Liver (tissue), 9 donors: ENCODE measurements around the gene LRCH2. TPM values are rescaled to one million over a fixed set of nuclear protein-coding genes. Genes with fewer than 3 reads are reported as not detected.

Experiments
- DNase-seq: peaks from one replicate; pipeline ENCODE4 v3.0.0-alpha.2; 2017; ENCODE audit warnings: low spot score
- H3K27ac ChIP-seq, 2 donors: one replicate each; pipeline ENCODE4 v1.7.0; 2013; ENCODE audit warnings: inconsistent platforms in 2 of 2, low read length in 2 of 2, control low read depth in 1 of 2, low read depth in 1 of 2, mild to moderate bottlenecking in 1 of 2
- H3K27me3 ChIP-seq, 4 donors: one replicate each; pipeline versions ENCODE4 v1.6.1 to v1.7.0; 2013; ENCODE audit warnings: low read length in 3 of 4, inconsistent platforms in 1 of 4, mild to moderate bottlenecking in 1 of 4, moderate library complexity in 1 of 4; ENCODE audit not compliant: control insufficient read depth in 4 of 4, insufficient read depth in 4 of 4
- H3K36me3 ChIP-seq, 4 donors: one replicate each; pipeline versions ENCODE4 v1.6.1 to v1.7.0; 2013; ENCODE audit warnings: low read length in 3 of 4, mild to moderate bottlenecking in 3 of 4, low read depth in 1 of 4, moderate library complexity in 1 of 4; ENCODE audit not compliant: control insufficient read depth in 4 of 4, insufficient read depth in 3 of 4
- H3K4me1 ChIP-seq, 4 donors: one replicate each; pipeline versions ENCODE4 v1.6.1 to v1.7.0; 2013; ENCODE audit warnings: low read length in 3 of 4, mild to moderate bottlenecking in 3 of 4, moderate library complexity in 1 of 4; ENCODE audit not compliant: control insufficient read depth in 4 of 4, insufficient read depth in 4 of 4
- H3K4me3 ChIP-seq, 3 donors: one replicate each; pipeline versions ENCODE4 v1.6.1 to v1.7.0; 2013; ENCODE audit warnings: low read length in 3 of 3, control low read depth in 1 of 3, low read depth in 1 of 3, mild to moderate bottlenecking in 1 of 3
- H3K9ac ChIP-seq, 2 donors: one replicate each; pipeline ENCODE4 v1.7.0; 2013; ENCODE audit warnings: low read length in 2 of 2, mild to moderate bottlenecking in 2 of 2, moderate library complexity in 2 of 2, control low read depth in 1 of 2, low read depth in 1 of 2
- H3K9me3 ChIP-seq, 4 donors: one replicate each; pipeline versions ENCODE4 v1.6.1 to v1.7.0; 2013; ENCODE audit warnings: low read length in 3 of 4; ENCODE audit not compliant: control insufficient read depth in 4 of 4
- ATF3 ChIP-seq: IDR thresholded peaks from 2 replicates; pipeline ENCODE4 v1.6.1; 2016; ENCODE audit warnings: antibody characterized with exemption
- CTCF ChIP-seq: fragments of 150-350 bp; IDR thresholded peaks from 2 replicates; pipeline ENCODE4 v1.5.1; 2017; ENCODE audit warnings: improper control_type of control experiment, low read depth, low read length; ENCODE audit not compliant: missing input control
- EGR1 ChIP-seq, 2 donors: IDR thresholded peaks; 2 replicates each; pipeline ENCODE4 v1.6.1; 2016 to 2018; ENCODE audit warnings: antibody characterized with exemption in 2 of 2, low read depth in 2 of 2
- FOXA1 ChIP-seq: IDR thresholded peaks from 2 replicates; pipeline ENCODE4 v1.6.1; 2016; ENCODE audit warnings: antibody characterized with exemption
- FOXA2 ChIP-seq: IDR thresholded peaks from 2 replicates; pipeline ENCODE4 v1.6.1; 2016; ENCODE audit warnings: antibody characterized with exemption
- GABPA ChIP-seq, 2 donors: IDR thresholded peaks in 1 of 2; conservative IDR thresholded peaks in 1 of 2; 2 replicates each; pipeline ENCODE4 v1.6.1; 2016; ENCODE audit warnings: antibody characterized with exemption in 2 of 2, mild to moderate bottlenecking in 1 of 2, moderate library complexity in 1 of 2
- HNF4A ChIP-seq, 2 donors: conservative IDR thresholded peaks; 2 replicates each; pipeline ENCODE4 v1.6.1; 2016; ENCODE audit warnings: antibody characterized with exemption in 2 of 2, mild to moderate bottlenecking in 2 of 2
- JUND ChIP-seq, 2 donors: IDR thresholded peaks; 2 replicates each; pipeline ENCODE4 v1.6.1; 2016; ENCODE audit warnings: antibody characterized with exemption in 2 of 2
- MAX ChIP-seq: IDR thresholded peaks from 2 replicates; pipeline ENCODE4 v1.6.1; 2016; ENCODE audit warnings: antibody characterized with exemption
- NR2F2 ChIP-seq: IDR thresholded peaks from 2 replicates; pipeline ENCODE4 v1.6.1; 2016; ENCODE audit warnings: antibody characterized with exemption
- RAD21 ChIP-seq, 2 donors: IDR thresholded peaks; 2 replicates each; pipeline ENCODE4 v1.6.1; 2016; ENCODE audit warnings: antibody characterized with exemption in 2 of 2, mild to moderate bottlenecking in 2 of 2
- RXRA ChIP-seq, 2 donors: IDR thresholded peaks; 2 replicates each; pipeline ENCODE4 v1.6.1; 2017 to 2018; ENCODE audit warnings: antibody characterized with exemption in 2 of 2, mild to moderate bottlenecking in 1 of 2
- SP1 ChIP-seq: IDR thresholded peaks from 2 replicates; pipeline ENCODE4 v1.6.1; 2018; ENCODE audit warnings: antibody characterized with exemption, mild to moderate bottlenecking
- TAF1 ChIP-seq: conservative IDR thresholded peaks from 2 replicates; pipeline ENCODE4 v1.6.1; 2016; ENCODE audit warnings: antibody characterized with exemption, mild to moderate bottlenecking
- YY1 ChIP-seq: IDR thresholded peaks from 2 replicates; pipeline ENCODE4 v1.6.1; 2016; ENCODE audit warnings: antibody characterized with exemption, mild to moderate bottlenecking
- WGBS: extraction: QIAGEN DNeasy Blood & Tissue Kit; methylation state at CpG from one replicate; pipeline ENCODE4 v1.1.7; 2013; 5-methylcytosine and 5-hydroxymethylcytosine counted together
- polyA plus RNA-seq, 2 donors: library from polyadenylated mRNA; stranded (reverse) in 1 of 2; unstranded in 1 of 2; fragments of 200-250 nt in 1 of 2; fragments of >200 nt in 1 of 2; fragmentation: Nextera tagmentation in 1 of 2; extraction: Ambion mirVana in 1 of 2; gene quantifications; one replicate each; pipeline versions ENCODE4 v1.2.1 to v1.2.3, GENCODE V29; 2013 to 2015
- total RNA-seq, 2 donors: library from RNA; depleted of rRNA; stranded (reverse); fragments of >200 nt; gene quantifications; one replicate each; pipeline ENCODE4 v1.2.3, GENCODE V29; 2014
- TF ChIP-seq, protein P1 (sequence below): IDR thresholded peaks from 2 replicates; pipeline ENCODE4 v1.6.1; 2016; ENCODE audit warnings: antibody characterized with exemption, mild to moderate bottlenecking
- TF ChIP-seq, protein P2 (sequence below): IDR thresholded peaks from 2 replicates; pipeline ENCODE4 v1.6.1; 2016; ENCODE audit warnings: antibody characterized with exemption
- donor health status: healthy.
- donor health status: healthy.
- donor health status: healthy.
- donor health status: healthy.
- donor health status: healthy.

LRCH2 gene
- total and polyA plus RNA-seq, 4 donors: 0.06 to 0.42 (median 0.24) TPM

- Histone ChIP-seq H3K4me1 (no peaks in the 10 kb centered on the region), H3K4me3 (no peak overlapping the region), H3K9ac (no peak overlapping the region), H3K27ac (no peak overlapping the region), H3K36me3 (no peaks in the 10 kb centered on the region), H3K9me3 (peaks cover 0 to 2% (median 0%) of the 10 kb centered on the region in 4 donors), H3K27me3 (no peaks in the 10 kb centered on the region)
- DNase-seq: no peak
- TF ChIP-seq YY1 (no peak), SP1 (no peak), FOXA2 (no peak), ATF3 (no peak), NR2F2 (no peak), CTCF (no peak), TAF1 (no peak), JUND (IDR thresholded peaks at IDR 0.05) (no peak), GABPA (IDR thresholded peaks at IDR 0.05 in 1 of 2, conservative IDR thresholded peaks at IDR 0.05 in 1 of 2) (no peak), EGR1 (IDR thresholded peaks at IDR 0.05; ENCODE audit: low read depth in 2 of 2) (no peak), RXRA (IDR thresholded peaks at IDR 0.05) (no peak), MAX (no peak), HNF4A (conservative IDR thresholded peaks at IDR 0.05) (no peak)
- 98% methylated on average over 64 of the region's 64 CpGs for WGBS
Measured at GRCh38 chrX:115190636-115191489, 43.0 kb downstream of the LRCH2 start.

GRCh38 chrX:115189646-115190635 lies 44.0 kb downstream of the LRCH2 start:
- WGBS: 96% methylated on average over 76 of the region's 76 CpGs
- no peak overlapping the region for H3K9ac ChIP-seq
- no peak overlapping the region for H3K4me3 ChIP-seq
- no peak for DNase-seq
- no peaks in the 10 kb centered on the region for H3K4me1 ChIP-seq
- H3K9me3 ChIP-seq: peaks cover 0 to 2% (median 0%) of the 10 kb centered on the region in 4 donors
- no peaks in the 10 kb centered on the region for H3K36me3 ChIP-seq
- H3K27me3 ChIP-seq: peaks cover 0 to 3% (median 0%) of the 10 kb centered on the region in 4 donors
- no peak overlapping the region for H3K27ac ChIP-seq
- TF ChIP-seq EGR1 (IDR thresholded peaks at IDR 0.05; ENCODE audit: low read depth in 2 of 2) (no peak), GABPA (IDR thresholded peaks at IDR 0.05 in 1 of 2, conservative IDR thresholded peaks at IDR 0.05 in 1 of 2) (no peak), NR2F2 (no peak), FOXA2 (no peak), MAX (no peak), RAD21 (IDR thresholded peaks at IDR 0.05) (no peak), YY1 (no peak), ATF3 (no peak), TAF1 (no peak), HNF4A (conservative IDR thresholded peaks at IDR 0.05) (no peak), RXRA (IDR thresholded peaks at IDR 0.05) (no peak), FOXA1 (no peak)
- TF ChIP-seq, protein P1, sequence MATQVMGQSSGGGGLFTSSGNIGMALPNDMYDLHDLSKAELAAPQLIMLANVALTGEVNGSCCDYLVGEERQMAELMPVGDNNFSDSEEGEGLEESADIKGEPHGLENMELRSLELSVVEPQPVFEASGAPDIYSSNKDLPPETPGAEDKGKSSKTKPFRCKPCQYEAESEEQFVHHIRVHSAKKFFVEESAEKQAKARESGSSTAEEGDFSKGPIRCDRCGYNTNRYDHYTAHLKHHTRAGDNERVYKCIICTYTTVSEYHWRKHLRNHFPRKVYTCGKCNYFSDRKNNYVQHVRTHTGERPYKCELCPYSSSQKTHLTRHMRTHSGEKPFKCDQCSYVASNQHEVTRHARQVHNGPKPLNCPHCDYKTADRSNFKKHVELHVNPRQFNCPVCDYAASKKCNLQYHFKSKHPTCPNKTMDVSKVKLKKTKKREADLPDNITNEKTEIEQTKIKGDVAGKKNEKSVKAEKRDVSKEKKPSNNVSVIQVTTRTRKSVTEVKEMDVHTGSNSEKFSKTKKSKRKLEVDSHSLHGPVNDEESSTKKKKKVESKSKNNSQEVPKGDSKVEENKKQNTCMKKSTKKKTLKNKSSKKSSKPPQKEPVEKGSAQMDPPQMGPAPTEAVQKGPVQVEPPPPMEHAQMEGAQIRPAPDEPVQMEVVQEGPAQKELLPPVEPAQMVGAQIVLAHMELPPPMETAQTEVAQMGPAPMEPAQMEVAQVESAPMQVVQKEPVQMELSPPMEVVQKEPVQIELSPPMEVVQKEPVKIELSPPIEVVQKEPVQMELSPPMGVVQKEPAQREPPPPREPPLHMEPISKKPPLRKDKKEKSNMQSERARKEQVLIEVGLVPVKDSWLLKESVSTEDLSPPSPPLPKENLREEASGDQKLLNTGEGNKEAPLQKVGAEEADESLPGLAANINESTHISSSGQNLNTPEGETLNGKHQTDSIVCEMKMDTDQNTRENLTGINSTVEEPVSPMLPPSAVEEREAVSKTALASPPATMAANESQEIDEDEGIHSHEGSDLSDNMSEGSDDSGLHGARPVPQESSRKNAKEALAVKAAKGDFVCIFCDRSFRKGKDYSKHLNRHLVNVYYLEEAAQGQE: no peak
- TF ChIP-seq, protein P2, sequence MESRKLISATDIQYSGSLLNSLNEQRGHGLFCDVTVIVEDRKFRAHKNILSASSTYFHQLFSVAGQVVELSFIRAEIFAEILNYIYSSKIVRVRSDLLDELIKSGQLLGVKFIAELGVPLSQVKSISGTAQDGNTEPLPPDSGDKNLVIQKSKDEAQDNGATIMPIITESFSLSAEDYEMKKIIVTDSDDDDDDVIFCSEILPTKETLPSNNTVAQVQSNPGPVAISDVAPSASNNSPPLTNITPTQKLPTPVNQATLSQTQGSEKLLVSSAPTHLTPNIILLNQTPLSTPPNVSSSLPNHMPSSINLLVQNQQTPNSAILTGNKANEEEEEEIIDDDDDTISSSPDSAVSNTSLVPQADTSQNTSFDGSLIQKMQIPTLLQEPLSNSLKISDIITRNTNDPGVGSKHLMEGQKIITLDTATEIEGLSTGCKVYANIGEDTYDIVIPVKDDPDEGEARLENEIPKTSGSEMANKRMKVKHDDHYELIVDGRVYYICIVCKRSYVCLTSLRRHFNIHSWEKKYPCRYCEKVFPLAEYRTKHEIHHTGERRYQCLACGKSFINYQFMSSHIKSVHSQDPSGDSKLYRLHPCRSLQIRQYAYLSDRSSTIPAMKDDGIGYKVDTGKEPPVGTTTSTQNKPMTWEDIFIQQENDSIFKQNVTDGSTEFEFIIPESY: no peak
